ENCODE results near the gene TVP23C.

The TVP23C gene

DNA sequence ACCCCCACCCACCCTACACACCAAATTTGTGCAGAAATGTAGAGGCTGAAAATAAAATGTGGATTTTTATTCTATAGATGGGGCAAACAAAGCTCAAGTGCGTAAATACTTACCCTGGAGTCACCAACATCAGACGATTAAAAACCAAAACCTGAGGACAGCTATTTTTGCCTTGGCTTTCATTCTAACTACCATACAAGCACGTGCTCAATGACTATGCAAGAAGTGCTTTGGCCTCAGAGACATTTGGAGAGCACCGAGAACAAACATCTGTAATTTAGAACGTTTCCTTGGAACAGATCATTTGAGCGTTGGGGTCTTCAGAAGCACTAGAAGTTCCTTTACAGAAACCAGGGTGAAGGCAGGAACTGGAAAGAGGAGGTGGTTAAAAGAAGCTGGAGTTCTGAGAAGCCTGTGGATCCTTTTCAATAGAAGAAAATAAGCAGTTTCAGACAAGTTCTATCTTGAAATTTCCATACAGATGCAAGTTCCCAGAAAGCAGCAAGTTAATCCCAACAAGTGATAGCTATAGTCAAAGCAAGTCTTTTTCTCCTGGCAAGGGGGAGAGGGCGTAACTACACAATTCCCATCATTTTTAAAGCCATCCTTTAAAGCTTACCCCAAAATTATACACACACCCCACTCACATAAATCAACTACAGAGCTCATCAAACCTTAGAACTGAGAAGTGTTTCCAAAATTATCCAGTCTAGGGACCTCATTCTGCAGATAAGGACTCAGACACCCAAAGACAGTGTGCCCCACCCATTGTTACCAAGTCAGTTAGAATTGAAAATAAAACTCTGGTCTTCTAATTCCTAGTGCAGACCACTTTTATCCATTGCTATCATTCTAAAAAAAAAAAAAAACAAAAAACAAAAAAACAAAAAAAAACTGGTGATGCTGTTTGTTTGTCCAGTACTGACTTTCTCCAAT is 66.3 kb downstream of the TVP23C start:
- DNase-seq (ENCODE audit: low read depth, low spot score), result no peak

DNA sequence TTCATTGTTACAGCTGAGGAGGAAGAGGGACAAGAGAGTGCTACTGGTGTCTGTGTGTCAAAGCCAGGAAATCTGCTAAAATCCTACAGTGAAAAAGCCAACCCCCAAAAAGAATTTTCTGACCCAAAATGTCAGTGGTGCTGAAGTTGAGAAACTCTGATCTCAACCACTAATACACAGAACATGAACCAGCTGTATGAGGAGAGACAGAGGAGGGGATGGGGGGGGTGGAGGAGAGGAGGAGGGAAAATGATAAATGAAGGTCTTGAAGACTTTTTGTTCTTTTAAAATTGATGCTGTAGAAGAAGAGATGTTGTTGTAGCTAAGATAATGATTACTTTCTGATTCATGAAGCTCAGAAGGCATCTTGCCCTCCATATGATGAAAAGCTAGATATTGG is 68.5 kb downstream of the TVP23C start:
- no peak for DNase-seq (ENCODE audit: low read depth, low spot score)

DNA sequence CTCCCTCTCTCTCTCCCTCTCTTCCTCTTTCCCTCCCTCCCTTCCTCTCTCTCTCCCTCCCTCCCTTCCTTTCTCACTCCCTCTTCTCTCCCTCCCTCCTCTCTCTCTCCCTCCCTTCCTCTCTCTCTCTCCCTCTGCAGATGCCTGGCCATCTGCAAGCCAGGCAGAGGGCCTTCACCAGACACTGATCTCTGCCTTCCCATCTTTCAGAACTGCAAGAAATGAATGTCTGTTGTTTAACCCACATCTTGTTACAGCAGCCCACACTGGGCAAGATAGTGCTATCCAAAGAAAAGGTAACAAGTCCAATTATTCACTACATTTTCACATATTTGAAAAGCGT is 69.6 kb downstream of the TVP23C start:
- no peak for DNase-seq (ENCODE audit: low read depth, low spot score)

DNA sequence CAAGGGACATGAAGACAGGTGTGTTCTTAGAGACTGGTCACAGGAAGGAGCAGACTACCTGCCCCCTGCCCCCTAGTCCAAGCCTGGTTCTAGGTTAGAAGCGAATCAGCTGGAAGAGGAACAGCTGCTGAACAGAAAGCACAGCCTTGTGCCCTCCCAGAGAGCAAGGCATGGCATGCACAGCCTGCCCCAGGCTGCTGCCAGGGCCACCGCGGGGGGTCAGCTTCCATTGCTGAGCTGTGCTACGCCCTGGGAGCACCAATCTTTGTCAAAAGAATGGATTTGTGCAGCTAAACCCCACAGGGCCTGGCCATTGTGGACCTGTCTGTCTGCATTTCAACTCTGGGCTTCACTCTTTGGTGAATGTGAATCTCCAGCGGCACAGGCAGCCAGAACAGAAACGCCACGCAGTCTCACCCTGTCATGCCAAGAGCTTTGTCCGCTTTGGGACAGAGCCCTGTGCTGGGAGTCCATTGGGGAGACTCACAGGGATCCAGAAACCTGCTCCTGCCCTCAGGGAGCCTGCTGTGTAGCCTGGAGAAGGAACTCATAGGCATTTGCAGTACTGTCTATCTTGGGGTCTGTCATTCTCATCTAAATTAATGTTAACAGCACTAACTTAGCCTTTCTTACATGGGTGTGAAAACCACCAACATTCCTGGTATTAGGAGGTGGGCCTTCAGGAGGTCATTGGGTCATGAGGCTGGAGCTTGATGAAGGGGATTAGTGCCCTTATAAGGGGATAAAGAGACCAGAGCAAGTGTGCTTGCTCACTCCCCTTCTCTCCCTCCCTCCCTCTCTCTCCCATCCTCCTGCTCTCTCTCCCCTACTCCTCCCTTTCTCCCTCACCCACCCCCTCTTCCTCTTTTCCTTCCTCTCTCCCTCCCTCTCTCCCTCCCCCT is 70.2 kb downstream of the TVP23C start:
- no peak for DNase-seq (ENCODE audit: low read depth, low spot score)

DNA sequence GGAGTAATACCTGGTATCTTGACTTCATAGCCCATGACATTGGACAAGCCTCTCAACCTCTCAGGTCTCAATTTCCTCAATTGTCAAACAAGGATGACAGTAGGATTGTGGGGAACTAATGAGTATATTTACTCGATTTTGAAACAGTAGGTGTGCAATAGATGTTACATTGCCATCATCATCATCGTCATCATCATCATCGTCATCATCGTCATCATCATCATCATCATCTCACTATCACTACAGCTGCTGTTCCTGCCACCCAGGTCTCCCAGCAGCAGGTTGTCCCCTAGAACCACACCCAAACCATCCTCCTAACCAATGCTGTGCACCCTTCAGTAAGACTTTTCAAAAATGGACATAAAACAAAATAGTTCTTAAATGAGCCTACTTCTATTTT is 71.1 kb downstream of the TVP23C start:
- DNase-seq (ENCODE audit: low read depth, low spot score), result no peak

DNA sequence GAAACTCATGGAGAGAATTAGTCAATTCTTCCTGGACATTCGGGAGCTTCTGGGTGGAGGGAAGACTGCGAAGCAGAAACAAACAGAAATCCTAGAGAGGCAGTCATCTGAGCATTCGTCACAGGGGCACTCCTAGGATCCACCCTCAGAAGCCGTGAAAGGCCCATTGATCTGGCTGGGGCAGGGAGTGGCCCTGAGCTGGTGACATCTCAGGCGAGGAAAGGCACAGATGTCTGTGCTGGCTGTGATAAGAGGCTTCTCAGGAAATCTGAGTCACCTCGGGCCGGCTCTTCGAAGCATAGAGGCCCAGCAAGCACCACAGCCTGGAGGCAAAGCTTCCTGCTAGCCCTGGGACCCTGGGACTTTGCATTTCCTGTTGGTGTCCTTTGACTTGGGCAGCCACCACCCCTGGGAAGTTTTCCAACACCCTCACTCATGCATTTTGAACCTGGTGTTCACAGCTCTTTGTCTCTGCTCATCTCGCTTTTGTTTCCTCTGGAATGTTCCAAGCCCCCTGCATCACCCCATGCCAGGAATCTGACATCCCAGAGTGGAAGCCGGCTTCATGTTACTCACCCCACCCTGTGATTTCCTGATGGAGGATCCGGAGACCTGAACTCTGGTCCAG is 72.5 kb downstream of the TVP23C start:
- DNase-seq (ENCODE audit: low read depth, low spot score), result peak; percentile 68

DNA sequence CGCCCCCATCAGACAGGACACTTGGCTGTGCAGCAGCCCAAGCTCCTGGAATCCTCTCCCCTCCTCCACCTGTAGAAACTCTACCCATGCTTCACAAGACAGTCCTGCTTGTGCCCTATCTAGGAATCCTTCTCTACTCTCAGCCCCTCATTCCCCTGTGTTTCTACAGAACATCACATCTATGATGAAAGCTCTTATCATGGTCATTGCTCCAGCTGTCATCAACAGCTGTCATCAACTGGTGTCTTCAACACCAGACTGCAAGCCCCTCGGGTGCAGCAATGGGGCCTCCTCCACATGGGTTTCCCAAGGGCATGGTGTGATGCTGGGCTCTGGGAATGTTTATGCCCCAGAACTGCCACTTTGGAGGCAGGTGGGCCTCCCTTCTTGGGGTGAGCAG is 74.7 kb downstream of the TVP23C start:
- DNase-seq (ENCODE audit: low read depth, low spot score), result no peak

DNA sequence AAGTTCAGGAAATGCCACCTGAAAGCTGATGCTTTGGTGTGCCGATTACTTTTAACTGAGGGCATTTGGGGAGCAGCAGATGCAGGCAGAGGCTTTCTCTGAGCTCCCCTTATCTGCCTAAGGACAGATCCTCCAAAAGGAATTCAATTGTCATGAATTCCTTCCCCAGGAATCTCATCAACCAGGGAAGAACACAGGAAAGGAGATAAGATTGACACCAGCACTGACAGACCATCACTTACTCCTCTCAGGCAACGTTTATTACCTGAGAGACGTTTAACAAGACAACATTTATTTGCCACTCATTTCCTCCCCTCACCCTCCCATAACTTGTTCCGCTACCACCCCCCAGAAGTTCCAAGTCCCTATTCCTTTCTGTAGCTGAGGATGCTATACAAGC is 78.2 kb downstream of the TVP23C start:
- DNase-seq (ENCODE audit: low read depth, low spot score), result no peak

DNA sequence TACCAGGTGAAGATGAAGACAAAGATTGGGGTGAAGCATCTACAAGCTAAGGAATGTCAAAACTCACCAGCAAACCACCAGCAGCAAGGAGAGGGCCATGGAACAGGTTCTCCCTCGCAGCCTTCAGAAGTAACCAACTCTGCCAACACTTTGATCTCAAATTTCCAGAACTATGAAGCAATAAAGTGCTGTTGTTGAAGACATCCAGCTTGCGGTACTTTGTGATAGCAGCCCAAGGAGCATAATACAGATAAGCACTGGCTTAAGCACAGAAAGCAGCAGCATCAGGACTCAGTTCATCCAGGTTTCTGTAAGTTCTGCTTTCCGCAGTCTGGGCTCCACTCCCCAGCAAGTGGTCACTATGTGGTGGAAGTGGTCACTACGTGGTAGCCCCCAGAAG is 79.9 kb downstream of the TVP23C start:
- DNase-seq (ENCODE audit: low read depth, low spot score), result no peak

DNA sequence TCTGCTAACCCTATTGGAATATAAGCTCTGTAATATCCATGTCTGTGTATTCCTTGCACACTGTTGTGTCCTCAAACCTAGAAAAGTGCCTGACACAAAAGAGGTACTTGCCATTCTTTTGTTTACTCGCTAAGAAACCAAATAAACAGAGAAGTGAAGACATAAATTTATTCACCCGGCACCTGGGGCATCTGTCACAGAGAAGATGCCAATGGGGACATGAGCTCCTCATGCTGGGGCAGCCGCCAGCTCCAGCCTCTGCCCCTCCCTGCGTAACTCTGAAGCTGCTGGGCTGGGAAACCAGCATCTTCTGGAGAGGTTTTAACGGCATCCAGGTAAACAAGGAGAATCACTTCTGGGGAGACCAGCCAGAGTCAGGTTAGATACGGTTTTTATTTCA is 80.8 kb downstream of the TVP23C start:
- no peak for DNase-seq (ENCODE audit: low read depth, low spot score)

DNA sequence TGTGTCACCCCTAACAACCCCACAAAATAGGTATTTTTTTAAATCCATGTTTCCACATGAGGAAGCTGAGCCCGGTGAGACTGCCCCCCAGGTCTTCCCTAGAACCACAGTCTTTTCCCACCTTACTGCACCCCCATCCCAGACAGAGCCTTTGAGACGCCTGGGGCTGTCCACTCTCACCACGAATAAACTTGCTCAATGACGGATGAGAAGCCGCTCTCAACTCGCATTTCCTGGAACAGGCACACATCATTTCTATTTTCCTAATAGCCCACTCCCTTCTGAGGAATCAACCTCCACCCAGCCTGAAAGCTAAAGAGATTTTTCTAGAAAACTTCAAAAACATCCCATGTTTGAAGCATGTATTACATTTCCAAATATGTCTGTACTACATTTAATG is 81.8 kb downstream of the TVP23C start:
- no peak for DNase-seq (ENCODE audit: low read depth, low spot score)

DNA sequence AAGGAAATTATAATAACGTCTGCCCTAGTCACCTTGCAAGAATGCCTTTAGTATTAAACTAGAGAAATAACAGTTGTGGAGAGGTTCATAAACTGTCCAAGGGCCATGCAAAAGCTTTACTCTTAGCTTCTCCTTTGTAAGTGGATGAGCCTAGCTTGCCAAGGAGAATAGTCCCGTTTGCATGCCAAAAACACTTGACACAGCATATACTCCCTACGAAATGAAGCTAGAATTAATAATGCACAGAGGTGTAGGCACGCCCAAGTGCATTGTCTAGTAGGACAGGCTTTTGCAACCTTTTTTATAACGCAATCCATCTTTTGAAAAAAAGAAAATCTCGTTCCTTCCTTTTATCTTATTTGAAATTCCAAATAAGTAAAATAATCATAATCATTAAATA is 83.1 kb downstream of the TVP23C start:
- no peak for DNase-seq (ENCODE audit: low read depth, low spot score)

DNA sequence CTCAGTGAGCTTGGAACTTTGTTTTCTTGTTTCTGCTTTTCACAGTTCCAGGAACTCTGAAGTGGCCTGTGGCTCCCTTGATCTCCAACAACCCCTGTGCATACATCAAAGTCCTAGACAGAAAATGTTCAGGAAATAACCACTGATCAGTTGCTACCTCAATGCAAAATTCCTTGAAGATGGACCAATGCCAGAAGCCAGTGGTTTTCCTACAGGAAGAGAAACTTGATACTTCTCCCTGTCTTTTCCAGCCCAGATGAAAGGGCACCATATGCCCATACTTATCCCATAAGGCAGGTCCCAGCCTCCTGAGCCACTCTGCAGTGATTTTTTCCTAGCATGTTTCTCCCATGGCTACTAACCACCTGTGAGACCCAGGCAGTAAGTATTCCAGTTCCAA is 83.6 kb downstream of the TVP23C start:
- peak; percentile 65 for DNase-seq (ENCODE audit: low read depth, low spot score)

DNA sequence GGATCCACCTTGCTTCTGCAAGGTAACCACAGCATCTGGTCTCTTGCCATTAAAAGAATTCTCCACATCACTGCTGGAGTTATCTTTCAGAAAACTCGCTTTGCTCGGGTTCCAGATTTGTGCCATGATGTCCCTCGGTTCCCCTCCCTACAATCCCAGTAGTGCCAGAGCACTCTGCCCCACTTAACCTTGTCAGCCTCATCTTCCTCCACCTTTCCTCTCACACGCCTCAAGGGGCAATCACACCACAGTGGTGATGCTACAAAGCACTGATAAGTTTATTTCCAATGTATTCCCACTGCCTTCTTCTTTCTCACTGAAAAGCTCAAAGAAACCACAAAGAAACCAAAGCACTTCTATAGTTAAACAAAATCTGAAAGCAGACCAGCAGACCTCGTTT is 84.4 kb downstream of the TVP23C start:
- DNase-seq (ENCODE audit: low read depth, low spot score), result no peak

DNA sequence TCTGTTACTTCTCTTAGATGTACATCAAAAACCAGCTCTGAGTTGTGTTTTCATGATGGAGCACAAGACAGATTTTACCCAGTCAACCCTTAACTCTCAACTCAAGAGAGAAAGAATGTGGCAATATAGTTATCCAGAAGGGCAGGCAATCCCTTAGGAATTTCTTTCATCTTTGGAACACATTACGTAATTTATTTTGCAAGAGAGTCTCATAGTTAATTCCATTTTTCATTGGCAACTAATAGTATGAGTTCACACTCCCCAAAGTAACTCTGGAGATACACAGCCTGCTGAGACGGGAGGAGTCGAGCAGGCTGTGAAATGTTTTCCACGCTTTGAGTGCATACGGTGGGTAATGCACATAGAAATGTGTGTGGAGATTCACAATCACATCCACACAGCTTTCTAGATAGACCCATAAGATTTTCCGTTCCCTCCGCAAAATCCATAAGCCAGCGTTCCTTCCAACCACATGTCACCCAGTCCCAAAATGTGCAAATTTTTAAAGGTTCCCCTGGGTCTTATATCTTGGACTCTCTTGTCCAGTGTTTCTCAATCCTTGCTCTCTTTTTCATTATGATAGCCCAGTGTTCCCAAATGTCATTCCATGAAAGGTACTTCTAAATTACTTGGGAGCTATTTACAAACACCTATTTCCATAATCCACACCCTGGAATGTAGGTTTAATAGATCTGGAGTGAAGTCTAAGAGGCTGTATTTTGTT is 87.5 kb downstream of the TVP23C start:
- peak; percentile 46 for DNase-seq (ENCODE audit: low read depth, low spot score)

DNA sequence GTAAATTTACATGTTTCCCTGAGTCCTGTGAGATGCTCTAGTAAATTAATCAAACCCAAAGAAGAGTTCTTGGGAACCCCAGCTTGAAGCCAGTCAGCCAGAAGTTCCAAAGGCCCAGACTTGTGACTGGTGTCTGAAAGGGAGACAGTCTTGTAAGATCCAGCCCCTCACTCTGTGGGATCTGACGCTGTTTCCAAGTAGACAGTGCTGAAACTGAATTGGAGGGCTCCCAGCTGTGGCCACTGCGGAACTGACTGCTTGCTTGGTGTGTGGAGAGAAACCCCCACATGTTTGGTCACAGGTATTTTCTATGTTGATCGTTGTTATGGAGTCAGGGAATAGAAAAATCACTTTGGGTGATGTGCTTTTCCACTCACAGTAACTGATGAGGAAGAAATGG is 90.4 kb downstream of the TVP23C start:
- DNase-seq (ENCODE audit: low read depth, low spot score), result no peak

DNA sequence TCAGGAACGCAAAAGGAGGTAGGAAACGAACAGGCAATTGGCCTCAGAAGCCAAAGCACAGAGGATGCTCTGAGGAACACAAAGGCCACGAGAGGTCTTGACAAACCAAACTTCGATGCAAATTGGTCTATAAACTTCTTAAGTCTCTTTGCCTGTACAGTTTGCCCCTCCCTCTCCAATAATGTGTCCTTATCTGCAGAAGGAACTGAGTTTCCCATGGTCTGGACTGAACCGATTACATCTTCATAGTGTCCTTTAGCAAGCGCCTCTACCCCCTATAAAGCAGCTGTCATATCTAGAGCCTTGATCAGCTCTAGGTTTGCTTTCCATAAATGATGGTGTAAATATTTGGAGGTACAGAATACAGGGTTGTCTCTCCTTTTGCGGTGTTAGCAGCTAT is 92.7 kb downstream of the TVP23C start:
- no peak for DNase-seq (ENCODE audit: low read depth, low spot score)

DNA sequence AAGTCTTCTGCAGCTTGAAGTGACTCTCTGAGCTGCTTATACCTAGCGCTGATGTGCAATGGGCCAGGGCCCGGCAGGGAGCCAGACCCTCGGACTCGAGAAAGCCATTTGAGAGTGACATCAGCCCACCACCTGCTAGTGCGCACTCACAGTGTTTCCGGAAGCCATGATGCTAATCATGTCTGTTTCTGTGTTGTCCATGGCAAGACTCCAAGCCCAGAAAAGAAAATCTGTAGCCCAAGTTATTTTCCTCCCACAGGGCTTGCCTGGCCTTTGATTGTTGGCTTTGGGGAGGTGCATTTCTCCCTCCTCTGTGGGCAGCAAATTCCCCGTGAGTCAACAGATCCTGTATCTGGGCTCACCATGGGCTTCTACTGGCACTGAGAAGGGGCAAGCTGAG is 94.0 kb downstream of the TVP23C start:
- DNase-seq (ENCODE audit: low read depth, low spot score), result peak; percentile 95

DNA sequence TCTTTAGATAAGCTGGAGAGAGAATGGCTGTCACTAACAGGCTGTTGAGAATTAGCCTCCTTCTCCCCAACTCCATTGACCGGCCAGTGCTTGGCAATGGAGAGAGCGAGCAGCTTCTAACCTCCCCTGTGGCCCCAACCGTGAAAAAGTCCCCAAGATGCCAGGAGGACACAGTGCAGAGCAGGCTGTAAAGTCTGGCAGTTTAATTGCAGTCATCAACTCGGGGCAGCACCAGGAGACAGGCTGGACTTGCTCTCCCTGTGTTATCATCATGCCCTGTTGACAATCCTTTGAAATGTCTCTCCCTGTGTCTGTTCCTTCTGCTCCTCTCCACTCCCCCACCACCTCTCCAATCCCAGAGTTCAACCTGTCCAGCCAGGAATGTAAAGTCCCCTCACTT is 95.2 kb downstream of the TVP23C start:
- no peak for DNase-seq (ENCODE audit: low read depth, low spot score)

DNA sequence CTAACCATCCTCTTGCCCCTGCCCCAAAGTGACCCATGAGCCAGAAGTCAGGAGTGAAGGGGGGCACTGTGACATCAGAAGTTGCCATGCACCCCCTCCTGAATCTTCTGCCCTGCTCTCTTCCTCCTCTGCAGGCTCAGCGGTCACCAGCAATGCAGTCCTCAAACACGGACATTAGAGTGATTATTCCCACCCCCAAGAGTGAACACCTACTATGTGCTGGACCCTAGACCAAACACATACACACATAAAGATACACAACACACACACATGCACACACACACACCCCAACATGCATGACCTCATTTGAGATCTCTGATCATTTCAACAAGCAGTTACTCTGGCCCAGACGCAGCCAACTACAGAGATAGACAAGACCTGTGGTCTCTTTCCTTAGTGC is 95.7 kb downstream of the TVP23C start, which contains the start of gene CDRT4:
Gene CDRT4, minus strand, starts transcription at position 30 of the 400 bp plus-strand sequence. CDS start 27,383 bp downstream, outside the sequence.
- DNase-seq (ENCODE audit: low read depth, low spot score), result no peak

DNA sequence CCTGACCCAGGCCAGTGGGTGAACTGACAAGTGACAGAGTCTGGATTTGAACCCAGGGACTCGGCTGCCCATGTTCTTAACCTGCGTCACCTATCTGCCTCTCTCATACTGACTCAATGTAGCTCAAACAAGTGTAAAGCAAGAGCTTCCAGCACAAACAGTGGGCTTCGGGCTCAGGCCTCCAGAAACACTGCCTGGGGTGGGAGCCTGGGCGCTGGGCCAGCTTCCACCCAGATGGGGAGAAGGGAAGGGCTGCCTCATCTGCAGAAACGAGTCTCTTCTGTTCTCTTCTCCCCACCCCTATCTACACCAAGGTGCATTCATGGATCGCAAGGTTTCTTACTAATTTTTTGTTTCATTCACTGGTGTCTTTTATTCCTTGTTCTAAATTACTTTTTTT is 97.2 kb downstream of the TVP23C start:
- no peak for DNase-seq (ENCODE audit: low read depth, low spot score)
